Right atrium auricular region (tissue), 2 donors: ENCODE data around the gene SPEM3. TPM values are rescaled to one million over a fixed set of nuclear protein-coding genes. Genes with fewer than 3 reads are reported as not detected.

Experiments used
- DNase-seq: peaks from one replicate; pipeline ENCODE4 v3.0.0-alpha.2; 2019; ENCODE audit warnings: low spot score
- H3K27ac ChIP-seq, 2 donors: fragments of 200-600 bp; sonication (generic); 1 replicate in 1 of 2; 2 replicates in 1 of 2; pipeline ENCODE4 v1.5.1; 2016 to 2019
- H3K27me3 ChIP-seq, 2 donors: fragments of 200-600 bp; sonication (generic); one replicate each; pipeline versions ENCODE4 v1.5.1 to v1.6.0; 2017 to 2019
- H3K36me3 ChIP-seq: fragments of 200-600 bp; sonication (generic); one replicate; pipeline ENCODE4 v1.5.1; 2016
- H3K4me1 ChIP-seq, 2 donors: fragments of 200-600 bp; sonication (generic); one replicate each; pipeline versions ENCODE4 v1.5.1 to v1.6.0; 2017 to 2019
- H3K4me3 ChIP-seq, 2 donors: fragments of 200-600 bp; sonication (generic); 1 replicate in 1 of 2; 2 replicates in 1 of 2; pipeline ENCODE4 v1.5.1; 2017 to 2019; ENCODE audit warnings: mild to moderate bottlenecking in 1 of 2, moderate library complexity in 1 of 2
- H3K9me3 ChIP-seq, 2 donors: fragments of 200-600 bp; sonication (generic); one replicate each; pipeline ENCODE4 v1.5.1; 2019
- total RNA-seq, 2 donors: library from RNA; depleted of rRNA; stranded (reverse); fragments of >200 nt; gene quantifications; one replicate each; pipeline ENCODE4 v1.1.0, GENCODE V29; 2016
- TF ChIP-seq, protein P1 (sequence below), 2 donors: fragments of 200-600 bp; sonication (generic); IDR thresholded peaks; one replicate each; pipeline ENCODE4 v1.5.1; 2019; ENCODE audit warnings: antibody characterized with exemption in 2 of 2

Gene SPEM3
- total RNA-seq, 2 donors from 2014 or later: not detected

DNA sequence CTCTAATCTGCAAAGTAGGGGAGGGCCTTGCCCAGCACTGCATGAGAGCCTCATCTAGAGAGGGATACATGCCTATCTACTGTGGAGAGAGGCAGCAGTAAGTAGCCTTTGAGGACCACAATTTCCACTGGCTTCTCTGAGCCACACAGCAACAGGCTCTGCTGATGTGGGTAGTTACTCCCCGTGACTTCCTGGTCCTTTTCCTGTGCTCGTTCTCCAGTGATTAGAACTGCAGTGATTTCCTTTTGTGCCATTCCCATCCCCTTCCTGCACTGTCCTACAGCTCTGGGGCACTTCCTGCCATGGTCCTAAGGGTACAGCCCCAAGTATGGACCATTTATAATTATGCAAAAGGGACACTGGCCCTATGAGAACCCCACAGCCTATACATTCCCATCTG, 37.4 kb upstream of the SPEM3 start:
- Histone ChIP-seq H3K27me3 (no peaks in the 10 kb centered on the region), H3K4me1 (peaks cover 0 to 22% of the 10 kb centered on the region in 2 donors), H3K27ac (no peak overlapping the region), H3K9me3 (no peaks in the 10 kb centered on the region), H3K36me3 (peaks cover 20% of the 10 kb centered on the region), H3K4me3 (no peak overlapping the region)
- TF ChIP-seq, protein P1, sequence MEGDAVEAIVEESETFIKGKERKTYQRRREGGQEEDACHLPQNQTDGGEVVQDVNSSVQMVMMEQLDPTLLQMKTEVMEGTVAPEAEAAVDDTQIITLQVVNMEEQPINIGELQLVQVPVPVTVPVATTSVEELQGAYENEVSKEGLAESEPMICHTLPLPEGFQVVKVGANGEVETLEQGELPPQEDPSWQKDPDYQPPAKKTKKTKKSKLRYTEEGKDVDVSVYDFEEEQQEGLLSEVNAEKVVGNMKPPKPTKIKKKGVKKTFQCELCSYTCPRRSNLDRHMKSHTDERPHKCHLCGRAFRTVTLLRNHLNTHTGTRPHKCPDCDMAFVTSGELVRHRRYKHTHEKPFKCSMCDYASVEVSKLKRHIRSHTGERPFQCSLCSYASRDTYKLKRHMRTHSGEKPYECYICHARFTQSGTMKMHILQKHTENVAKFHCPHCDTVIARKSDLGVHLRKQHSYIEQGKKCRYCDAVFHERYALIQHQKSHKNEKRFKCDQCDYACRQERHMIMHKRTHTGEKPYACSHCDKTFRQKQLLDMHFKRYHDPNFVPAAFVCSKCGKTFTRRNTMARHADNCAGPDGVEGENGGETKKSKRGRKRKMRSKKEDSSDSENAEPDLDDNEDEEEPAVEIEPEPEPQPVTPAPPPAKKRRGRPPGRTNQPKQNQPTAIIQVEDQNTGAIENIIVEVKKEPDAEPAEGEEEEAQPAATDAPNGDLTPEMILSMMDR (IDR thresholded peaks at IDR 0.05): no peak
- no peak for DNase-seq

DNA sequence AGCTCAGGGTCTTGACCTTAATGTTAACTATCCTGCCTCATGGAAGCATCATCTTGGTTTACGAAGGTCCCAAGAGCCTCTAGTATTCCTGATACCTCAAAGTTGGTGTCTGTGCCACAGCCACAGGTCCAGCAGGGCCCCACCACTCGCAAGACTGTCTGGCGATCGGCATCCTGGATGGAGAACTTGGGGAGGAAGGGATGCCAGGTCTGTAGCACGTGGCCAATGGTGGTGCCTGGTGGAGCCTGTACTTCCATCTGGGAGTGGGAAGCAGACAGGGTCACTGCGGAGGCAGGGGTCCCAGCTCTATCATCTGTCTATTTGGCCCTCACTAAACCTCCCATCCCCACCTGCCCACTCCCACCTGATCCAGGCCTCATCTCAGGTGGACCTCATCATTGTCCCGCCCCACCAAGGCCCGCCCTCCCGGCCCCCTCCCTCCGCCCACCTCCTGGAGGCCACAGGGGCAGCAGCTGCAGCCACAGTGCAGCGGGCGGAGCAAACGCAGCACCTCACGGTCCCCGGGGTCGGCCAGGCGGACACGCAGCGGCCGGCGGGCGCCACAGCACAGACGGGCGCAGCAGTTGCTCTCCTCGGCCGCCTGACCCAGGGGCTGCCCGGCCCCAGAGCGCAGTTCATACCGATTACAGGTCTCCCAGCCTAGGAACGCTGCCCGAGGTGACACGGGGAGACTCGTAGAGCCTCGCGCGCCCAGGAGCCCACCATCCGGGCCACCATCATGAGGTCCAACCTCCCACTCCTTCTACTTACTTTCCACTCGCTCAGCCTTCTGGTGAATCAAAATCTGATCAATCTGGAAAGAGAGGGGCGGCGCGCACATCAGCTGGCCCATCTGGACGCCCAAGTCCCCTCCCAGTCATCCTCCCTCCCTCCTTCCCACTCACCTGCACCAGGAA, 35.7 kb upstream of the SPEM3 start:
- TF ChIP-seq, protein P1 (IDR thresholded peaks at IDR 0.05): no peak
- Histone ChIP-seq H3K9me3 (no peaks in the 10 kb centered on the region), H3K4me3 (peak overlapping the region; percentile 64 to 84), H3K36me3 (peaks cover 20% of the 10 kb centered on the region), H3K4me1 (peaks cover 0 to 22% of the 10 kb centered on the region in 2 donors), H3K27me3 (no peaks in the 10 kb centered on the region), H3K27ac (peak overlapping the region; percentile 91)
- DNase-seq: no peak

DNA sequence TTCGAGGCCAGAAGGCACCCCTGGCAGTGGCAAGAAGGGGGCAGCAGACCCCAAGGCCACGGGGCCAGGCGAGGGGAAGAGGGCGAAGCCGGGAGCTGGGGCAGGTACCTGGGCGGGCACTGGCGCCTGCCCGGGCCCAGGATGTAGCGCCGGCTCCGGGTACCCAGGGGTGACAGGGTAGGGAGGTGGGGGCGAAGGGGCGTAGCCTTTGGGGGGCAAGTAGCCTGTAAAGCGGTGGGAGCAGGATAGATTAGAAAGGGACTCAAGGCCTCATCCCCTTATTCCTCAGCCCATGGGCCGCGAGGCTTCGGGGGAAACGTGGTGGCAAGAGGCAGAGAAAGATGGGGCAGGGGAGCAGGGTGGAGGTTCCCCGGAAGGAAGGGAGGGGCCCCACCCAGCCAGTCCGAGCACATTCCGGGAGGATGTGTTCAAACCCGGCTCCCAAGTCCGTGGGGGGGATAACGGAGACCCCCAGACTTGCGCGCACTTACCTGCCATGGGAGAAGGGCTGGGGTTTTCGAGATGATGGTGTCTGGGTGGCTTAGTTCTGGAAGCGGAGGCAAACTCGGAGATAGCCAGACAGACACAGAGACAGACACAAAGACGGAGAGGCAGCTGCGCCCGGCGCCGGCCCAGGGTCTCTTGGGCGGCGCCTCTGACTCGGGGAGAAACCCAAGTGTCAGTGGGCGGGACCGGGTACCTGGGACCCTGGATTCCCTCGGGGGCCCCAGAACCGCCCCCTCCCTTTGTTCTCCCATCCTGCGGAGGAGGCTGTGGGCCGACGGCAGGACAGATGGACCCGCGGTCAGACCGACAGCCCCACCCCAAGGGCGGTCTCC, 34.8 kb upstream of the SPEM3 start:
- TF ChIP-seq, protein P1 (IDR thresholded peaks at IDR 0.05): no peak
- peak overlapping the region; percentile 64 to 84 for H3K4me3 ChIP-seq
- no peak for DNase-seq

DNA sequence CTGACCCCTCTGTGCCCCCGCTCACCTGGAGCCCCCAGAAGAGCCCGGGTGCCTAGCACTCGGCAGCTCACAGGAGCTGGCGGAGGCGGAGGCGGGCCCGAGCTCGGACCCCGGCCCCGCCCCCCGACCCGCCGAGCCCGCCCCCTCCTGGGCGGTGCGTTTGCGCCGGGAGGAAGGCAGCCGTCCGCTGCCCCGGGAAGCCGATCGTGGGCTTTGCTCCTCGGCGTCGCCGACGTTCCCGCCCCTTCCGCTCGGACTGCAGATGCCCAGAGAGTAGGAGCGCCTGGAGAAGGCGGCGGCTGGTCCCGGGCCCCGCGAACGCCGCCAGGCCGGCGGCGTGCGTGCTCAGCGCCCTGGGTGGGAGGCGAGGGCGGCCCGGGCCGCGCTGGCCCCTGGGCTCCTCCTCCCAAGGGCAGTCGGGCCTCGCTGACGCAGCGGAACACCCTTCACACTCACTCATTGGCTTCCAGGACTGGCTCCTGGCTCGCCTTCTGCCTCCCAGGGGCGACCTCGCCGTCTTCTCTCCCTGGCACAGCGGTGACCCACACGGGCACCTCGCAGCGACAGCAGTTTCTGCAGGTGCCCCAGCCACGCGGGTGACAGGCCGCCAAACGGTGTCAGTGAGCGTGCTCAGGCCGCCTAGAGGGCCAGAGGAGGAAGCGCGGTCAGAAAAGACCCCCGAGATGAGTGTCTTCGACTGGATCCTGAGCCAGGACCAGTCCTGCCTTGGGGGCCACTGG, 34.0 kb upstream of the SPEM3 start, which contains the start of gene PLSCR3:
PLSCR3 (minus strand) TSS at position 74 of the 740 bp plus-strand sequence. CDS start 415 bp downstream, outside the sequence.
- Histone ChIP-seq H3K4me1 (peaks cover 0 to 22% of the 10 kb centered on the region in 2 donors), H3K4me3 (peak within 1 kb of the TSS; percentile 64 to 84), H3K27me3 (no peaks in the 10 kb centered on the region), H3K9me3 (no peaks in the 10 kb centered on the region), H3K36me3 (peaks cover 11% of the 10 kb centered on the region), H3K27ac (peak within 1 kb of the TSS; percentile 91)
- peak; percentile 80 for DNase-seq
- TF ChIP-seq, protein P1 (IDR thresholded peaks at IDR 0.05): peak in 1 of 2 donors; percentile 51

More for the DNA sequence above, 34.8 kb upstream of the SPEM3 start:
- Histone ChIP-seq H3K4me1 (peaks cover 0 to 22% of the 10 kb centered on the region in 2 donors), H3K9me3 (no peaks in the 10 kb centered on the region), H3K36me3 (peaks cover 19% of the 10 kb centered on the region), H3K27me3 (no peaks in the 10 kb centered on the region), H3K27ac (peak overlapping the region; percentile 91)

DNA sequence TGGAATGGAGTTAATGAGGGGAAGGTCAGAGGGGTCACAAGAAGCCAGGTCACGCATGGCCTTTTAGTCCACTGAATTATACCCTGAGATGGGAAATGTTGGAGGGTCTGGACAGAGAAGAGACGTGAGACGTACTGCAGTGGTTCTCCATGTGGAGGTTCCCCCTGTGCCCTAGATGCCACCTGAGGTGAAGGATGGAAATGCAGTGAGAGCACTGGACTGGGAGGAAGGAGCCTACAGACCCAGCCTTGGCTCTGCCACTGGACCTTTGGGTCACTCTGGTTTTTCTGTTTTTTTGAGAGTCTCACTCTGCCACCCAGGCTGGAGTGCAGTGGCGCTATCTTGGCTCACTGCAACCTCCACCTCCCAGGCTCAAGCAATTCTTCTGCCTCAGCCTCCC, 32.5 kb upstream of the SPEM3 start:
- Histone ChIP-seq H3K36me3 (no peaks in the 10 kb centered on the region), H3K4me3 (no peak overlapping the region), H3K27ac (no peak overlapping the region), H3K9me3 (no peaks in the 10 kb centered on the region), H3K4me1 (peaks cover 0 to 22% of the 10 kb centered on the region in 2 donors), H3K27me3 (no peaks in the 10 kb centered on the region)
- DNase-seq: no peak
- TF ChIP-seq, protein P1 (IDR thresholded peaks at IDR 0.05): no peak
